Measurements from ENCODE around the gene ZNF516. TPM values are rescaled to one million over a fixed set of nuclear protein-coding genes. Genes with fewer than 3 reads are reported as not detected.

ZNF516 gene
- total RNA-seq, 2 donors from 2014 or later, result 23.1 to 23.6 TPM

GRCh38 chr18:76433788-76434187 lies 61.3 kb downstream of the ZNF516 start:
- no peak for DNase-seq
- intact Hi-C loops (cut with DNase I, micrococcal nuclease), result no loop called here
- ATAC-seq, result no peak

- ATAC-seq (no peak), DNase-seq (no peak)
- intact Hi-C loops (cut with DNase I, micrococcal nuclease), result no loop called here
Observed at GRCh38 chr18:76432970-76433767, 61.9 kb downstream of the ZNF516 start.

GRCh38 chr18:76432274-76432755 lies 62.7 kb downstream of the ZNF516 start:
- no peak for ATAC-seq
- intact Hi-C loops (cut with DNase I, micrococcal nuclease), result no loop called here
- DNase-seq, result no peak

- DNase-seq (no peak), ATAC-seq (no peak)
- intact Hi-C loops (cut with DNase I, micrococcal nuclease), result no loop called here
Observed at GRCh38 chr18:76431437-76432273, 63.4 kb downstream of the ZNF516 start.

GRCh38 chr18:76430636-76431035 lies 64.4 kb downstream of the ZNF516 start:
- intact Hi-C loops (cut with DNase I, micrococcal nuclease), result no loop called here
- DNase-seq, result no peak
- no peak for ATAC-seq

- intact Hi-C loops (cut with DNase I, micrococcal nuclease), result no loop called here
- no peak for DNase-seq
- ATAC-seq, result no peak
Observed at GRCh38 chr18:76429262-76430126, 65.5 kb downstream of the ZNF516 start.

GRCh38 chr18:76428396-76429261 lies 66.4 kb downstream of the ZNF516 start:
- no peak for ATAC-seq
- intact Hi-C loops (cut with DNase I, micrococcal nuclease), result no loop called here
- no peak for DNase-seq

- DNase-seq (no peak), ATAC-seq (no peak)
- intact Hi-C loops (cut with DNase I, micrococcal nuclease), result no loop called here
Observed at GRCh38 chr18:76426737-76427305, 68.2 kb downstream of the ZNF516 start.

GRCh38 chr18:76425146-76426131 lies 69.6 kb downstream of the ZNF516 start:
- intact Hi-C loops (cut with DNase I, micrococcal nuclease), result no loop called here
- no peak for DNase-seq
- ATAC-seq, result no peak

GRCh38 chr18:76422838-76423237 lies 72.2 kb downstream of the ZNF516 start:
- intact Hi-C loops (cut with DNase I, micrococcal nuclease), result no loop called here
- no peak for ATAC-seq

GRCh38 chr18:76422121-76422520 lies 72.9 kb downstream of the ZNF516 start:
- DNase-seq, result no peak
- ATAC-seq, result no peak
- intact Hi-C loops (cut with DNase I, micrococcal nuclease), result no loop called here

More at GRCh38 chr18:76422838-76423237, 72.2 kb downstream of the ZNF516 start:
- no peak for DNase-seq

- ATAC-seq, result no peak
- intact Hi-C loops (cut with DNase I, micrococcal nuclease), result no loop called here
- DNase-seq, result no peak
Observed at GRCh38 chr18:76421685-76422078, 73.4 kb downstream of the ZNF516 start.

- no peak for DNase-seq
- intact Hi-C loops (cut with DNase I, micrococcal nuclease), result no loop called here
- peak; percentile 48 for ATAC-seq
Observed at GRCh38 chr18:76420898-76421684, 74.0 kb downstream of the ZNF516 start.

- DNase-seq (no peak), ATAC-seq (no peak)
- intact Hi-C loops (cut with DNase I, micrococcal nuclease), result no loop called here
Observed at GRCh38 chr18:76419811-76420210, 75.2 kb downstream of the ZNF516 start.

- intact Hi-C loops (cut with DNase I, micrococcal nuclease), result no loop called here
- DNase-seq (no peak), ATAC-seq (no peak)
Observed at GRCh38 chr18:76416911-76417310, 78.1 kb downstream of the ZNF516 start.

Data from left colon (tissue), 2 donors.